ENCODE data around the gene COQ8B.

COQ8B gene

DNA sequence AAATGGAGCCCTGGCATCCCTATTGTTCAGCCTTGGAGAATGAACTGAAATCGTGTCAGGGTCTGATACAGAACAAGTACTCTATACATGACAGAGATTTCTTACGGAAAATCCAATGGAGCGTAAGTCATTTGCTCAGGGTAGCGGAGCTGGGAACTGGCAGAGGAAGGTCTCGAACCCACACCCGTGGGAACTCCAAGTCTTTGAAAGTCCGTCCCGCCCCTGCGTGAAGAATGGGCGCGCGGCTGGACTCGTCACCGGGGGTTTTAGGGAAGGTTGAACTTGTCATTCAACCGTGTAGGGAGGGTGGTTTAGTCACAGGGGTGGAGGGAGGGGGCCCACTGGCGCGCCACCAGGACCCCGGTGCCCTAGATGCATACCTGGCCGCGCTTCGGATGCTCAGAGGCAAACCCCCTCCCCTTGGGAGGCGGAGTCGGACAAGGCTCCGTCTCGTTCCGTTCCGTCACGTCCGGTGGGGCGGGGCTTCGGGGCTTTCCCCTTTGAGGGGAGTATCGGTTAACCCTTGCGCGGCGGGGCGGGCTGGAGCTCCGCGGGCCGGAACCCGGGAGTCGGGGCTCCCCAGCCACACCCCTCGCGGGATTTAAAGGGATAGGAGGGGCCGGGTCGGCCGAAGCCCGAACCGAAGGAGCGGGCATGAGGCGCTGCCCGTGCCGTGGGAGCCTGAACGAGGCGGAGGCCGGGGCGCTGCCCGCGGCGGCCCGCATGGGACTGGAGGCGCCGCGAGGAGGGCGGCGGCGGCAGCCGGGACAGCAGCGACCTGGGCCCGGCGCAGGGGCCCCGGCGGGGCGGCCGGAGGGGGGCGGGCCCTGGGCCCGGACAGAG lies at the start of gene COQ8B, which contains the start of gene ITPKC:
TSS of gene COQ8B (minus strand) at position 405 of the 843 bp plus-strand sequence. CDS start 2,254 bp downstream, outside the sequence.
TSS of gene ITPKC (plus strand) at position 631 of the 843 bp plus-strand sequence. CDS start at position 655, 24 bp downstream.
- peak; percentile 100 for DNase-seq

DNA sequence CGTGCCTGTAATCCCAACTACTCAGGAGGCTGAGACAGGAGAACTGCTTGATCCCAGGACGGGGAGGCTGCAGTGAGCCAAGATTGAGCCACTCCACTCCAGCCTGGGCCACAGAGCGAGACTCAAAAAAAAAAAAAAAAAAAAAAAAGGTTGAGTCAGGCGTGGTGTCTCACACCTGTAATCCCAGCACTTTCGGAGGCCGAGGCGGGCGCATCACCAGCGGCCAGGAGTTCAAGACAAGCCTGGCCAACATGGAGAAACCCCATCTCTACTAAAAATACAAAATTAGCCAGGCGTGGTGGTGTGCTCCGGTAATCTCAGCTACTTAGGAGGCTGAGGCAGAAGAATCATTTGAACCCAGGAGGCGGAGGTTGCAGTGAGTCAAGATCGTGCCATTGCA lies 49.7 kb upstream of the COQ8B start:
- peak in 1 of 2 experiments; percentile 30 for DNase-seq

DNA sequence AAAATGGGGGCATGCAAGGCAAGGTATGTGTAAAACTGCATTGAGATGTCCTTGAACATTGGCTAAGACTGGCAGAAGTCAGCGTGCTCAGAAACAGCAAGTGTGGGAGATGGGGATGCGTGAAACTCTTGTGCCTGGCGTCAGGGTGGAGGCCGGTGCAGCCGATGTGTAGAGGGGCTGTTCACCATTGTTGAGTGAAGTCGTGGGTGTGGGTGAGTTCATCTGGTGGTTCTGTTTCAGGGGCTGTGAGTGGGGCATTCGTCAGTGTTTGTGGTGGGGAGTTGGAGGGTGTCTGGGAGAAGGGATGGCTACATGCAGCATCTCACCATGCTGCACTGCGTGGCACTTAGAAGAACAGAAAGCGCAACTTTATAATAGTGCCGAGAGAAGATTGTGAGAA lies 47.3 kb upstream of the COQ8B start:
- peak; percentile 53 to 60 for DNase-seq

DNA sequence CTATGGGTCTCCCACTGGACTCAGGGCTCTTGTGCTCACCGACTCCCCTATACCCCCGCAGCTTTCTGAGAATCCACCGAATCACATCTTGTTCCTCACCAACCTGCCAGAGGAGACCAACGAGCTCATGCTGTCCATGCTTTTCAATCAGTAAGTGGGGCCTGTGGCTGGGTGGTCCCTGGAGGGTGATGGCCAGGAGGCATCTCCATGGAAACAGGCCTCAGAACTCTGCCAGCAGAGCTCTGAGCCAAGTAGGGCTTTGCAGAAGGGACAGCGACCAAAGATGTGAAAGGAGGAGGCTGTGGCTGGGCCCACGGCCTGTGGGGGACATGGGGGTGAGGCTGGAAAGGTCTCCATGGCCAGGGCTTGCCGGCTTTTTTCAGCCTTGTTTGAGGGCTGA lies 46.8 kb upstream of the COQ8B start:
- DNase-seq = peak in 1 of 2 experiments; percentile 26

DNA sequence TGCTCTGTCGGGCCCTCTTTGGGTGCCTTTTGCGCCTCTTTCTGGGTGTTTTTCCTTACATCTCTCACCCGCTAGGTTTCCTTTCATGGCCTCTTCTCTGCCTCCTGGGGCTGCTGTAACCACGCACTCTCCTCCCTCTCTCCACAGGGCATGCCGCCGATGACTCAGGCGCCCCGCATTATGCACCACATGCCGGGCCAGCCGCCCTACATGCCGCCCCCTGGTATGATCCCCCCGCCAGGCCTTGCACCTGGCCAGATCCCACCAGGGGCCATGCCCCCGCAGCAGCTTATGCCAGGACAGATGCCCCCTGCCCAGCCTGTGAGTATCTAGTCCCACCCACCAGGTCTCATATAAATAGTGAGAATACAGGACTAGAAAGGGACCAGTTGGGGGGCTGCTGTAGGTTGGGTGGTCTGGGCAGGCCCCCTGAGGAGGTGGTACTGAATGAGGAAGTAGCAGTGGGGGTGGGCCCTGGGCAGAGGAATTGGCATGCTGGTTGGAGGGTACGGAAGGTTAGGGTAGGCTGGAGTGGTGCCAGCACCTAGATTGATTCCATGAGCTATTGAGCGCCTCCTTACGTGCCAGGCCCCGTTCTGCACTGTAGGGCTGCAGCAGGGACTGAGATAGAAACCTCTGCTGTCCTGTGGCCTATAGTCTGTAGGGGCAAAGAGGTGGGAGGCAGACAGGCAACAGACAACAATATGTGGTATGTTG lies 46.2 kb upstream of the COQ8B start:
- peak in 1 of 2 experiments; percentile 42 for DNase-seq

DNA sequence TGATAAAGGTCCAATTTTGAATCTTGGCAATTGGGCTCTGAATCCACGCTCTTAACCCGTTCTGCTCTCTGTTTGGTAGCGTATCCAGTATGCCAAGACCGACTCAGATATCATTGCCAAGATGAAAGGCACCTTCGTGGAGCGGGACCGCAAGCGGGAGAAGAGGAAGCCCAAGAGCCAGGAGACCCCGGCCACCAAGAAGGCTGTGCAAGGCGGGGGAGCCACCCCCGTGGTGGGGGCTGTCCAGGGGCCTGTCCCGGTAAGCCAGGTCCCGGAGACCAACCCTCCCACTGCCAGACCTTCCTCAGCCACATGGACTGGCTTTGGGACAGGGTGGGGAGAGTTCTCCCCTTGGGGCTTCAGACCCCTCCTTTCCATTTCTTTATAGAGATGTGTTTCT lies 42.7 kb upstream of the COQ8B start:
- no peak for DNase-seq

DNA sequence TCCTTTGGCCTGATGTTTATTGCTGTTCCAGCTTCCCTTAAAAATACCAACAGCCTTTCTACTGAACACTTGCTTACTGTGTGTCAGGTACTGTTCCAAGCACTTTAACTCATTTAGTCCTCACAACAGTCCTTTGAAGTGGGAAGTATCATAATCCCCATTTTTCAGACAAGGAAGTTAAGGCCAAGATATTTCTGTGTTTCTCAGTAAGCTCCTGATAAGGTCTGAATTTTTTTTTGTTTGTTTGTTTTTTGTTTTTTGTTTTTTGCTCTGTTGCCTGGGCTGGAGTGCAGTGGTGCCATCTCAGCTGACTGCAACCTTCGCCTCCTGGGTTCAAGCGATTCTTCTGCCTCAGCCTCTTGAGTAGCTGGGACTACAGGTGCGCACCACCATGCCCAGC lies 41.8 kb upstream of the COQ8B start:
- no peak for DNase-seq

DNA sequence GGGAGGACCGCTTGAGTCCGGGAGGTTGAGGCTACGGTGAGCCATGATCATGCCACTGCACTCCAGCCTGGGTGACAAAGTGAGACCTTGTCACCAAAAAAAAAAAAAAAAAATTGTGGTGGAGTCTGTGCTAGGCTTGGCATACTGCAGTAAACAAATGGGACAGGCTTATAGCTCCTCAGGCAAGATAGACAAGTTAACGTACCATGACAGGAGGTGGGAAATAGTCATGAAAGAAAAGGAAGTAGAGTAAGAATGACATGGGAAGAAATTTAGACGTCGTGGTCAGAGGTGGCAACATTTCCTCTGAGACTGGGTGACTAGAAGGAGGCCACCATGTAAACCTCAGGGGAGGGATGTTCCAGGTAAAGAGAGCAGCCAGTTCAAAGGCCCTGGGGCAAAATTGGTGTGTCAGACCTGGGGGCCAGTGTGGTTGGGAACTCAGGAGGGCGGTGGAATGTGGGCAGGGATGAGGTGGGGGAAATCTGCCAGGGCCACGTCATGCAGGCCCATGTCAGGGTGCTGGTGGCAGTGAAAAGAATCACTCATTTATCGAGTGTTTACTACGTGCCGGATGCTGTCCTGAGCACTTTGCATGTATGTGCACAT lies 39.9 kb upstream of the COQ8B start:
- peak; percentile 63 to 77 for DNase-seq

DNA sequence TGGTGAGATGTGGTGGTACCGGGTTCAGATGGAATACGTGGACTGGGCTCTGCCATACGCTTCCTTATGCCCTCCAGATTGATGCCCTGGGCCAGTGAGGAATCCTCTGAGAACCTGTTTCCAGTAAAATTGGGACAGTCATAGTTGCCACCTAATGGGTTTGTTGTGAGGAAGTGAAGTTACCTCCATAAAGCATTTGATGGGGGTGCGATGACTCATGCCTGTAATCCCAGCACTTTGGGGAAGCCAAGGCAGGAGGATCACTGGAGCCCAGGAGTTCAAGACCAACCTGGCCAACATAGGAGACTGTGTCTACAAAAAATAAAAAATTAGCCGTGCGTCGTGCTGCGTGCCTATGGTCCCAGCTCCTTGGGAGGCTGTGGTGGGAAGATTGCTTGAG lies 39.1 kb upstream of the COQ8B start:
- DNase-seq = no peak

DNA sequence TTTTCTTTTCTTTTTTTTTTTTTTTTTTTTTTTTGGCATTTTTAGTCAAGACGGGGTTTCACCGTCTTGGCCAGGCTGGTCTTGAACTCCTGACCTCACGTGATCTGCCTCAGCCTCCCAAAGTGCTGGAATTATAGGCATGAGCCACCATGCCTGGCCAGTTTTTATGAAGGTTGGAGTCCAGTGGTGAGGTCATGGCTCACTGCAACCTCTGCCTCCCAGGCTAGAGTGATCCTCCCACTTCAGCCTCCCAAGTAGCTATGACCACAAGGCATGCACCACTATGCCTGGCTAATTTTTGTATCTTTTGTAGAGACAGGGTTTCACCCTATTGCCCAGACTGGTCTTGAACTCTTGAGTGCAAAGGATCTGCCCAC lies 38.5 kb upstream of the COQ8B start:
- no peak for DNase-seq

DNA sequence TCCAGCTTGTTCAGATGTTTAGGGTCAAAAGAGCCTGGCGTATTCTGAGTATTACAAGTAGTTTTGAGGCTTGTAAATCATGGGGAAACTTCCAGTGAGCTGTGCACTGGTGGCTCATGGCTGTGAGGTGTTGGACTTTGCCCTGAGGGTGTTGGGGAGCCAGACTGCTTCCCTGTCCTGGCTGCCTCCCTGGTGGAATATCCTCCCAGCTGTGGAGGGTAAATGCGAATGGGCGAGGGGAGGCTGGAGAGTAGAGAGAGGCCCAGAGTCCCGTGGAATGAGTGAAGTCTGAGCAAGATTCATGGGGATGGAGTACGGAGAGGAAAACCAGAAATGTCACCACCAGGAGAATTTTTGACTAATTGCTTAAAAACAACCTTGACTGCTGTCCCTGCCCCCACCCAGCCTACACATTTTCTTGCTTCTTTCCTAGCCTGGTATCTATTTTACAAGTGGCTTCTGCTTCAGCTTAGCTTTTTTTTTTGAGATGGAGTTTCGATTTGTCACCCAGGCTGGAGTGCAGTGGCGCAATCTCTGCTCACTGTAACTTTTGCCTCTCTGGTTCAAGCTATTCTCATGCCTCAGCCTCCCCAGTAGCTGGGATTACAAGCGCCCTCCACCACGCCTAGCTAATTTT lies 38.0 kb upstream of the COQ8B start:
- peak; percentile 79 to 82 for DNase-seq

DNA sequence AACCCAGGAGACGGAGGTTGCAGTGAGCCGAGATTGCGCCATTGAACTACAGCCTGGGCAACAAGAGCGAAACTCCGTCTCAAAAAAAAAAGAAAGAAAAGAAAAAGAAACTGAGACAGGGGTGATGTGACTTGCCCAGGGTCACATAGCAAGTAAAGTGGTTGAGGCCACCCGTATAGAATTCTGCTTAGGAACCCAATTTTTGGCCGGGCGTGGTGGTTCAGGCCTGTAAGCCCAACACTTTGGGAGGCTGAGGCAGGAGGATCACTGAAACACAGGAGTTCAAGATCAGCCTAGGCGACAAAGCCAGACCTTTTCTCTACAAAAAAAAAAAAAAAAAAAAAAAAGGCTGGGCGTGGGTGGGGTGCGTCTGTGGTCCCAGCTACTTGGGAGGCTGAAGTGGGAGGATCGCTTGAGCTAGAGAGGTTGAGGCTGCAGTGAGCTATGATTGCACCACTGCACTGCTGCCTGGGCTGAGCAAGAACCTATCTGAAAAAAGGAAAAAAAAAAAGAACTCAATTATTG lies 35.6 kb upstream of the COQ8B start:
- DNase-seq = peak; percentile 45 to 50

DNA sequence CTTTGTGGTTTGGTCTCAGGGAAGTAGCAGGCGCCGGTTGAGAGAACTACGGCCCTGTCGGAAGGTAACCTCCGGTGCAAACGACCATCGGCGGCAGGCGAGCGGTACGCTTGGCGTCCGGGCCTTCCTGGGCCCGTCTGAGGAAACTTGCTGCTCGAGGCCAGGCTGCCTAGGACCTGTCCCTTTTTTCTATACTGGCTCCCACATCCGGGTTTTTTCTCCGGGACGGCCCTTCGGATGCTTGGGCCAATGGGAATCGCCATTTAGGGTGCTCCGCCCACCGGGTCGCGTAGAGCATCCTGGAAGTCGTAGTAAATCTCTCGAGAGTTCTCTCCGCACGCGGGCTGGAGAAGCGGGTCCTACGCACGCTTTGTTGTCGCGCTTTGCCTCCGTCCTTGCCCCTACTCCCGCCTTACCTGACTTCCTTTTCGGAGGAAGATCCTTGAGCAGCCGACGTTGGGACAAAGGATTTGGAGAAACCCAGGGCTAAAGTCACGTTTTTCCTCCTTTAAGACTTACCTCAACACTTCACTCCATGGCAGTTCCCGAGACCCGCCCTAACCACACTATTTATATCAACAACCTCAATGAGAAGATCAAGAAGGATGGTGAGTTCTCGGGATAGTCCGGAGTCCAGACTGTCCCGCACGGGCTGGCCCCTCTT lies 34.3 kb upstream of the COQ8B start, which contains the start of gene SNRPA:
TSS of gene SNRPA (plus strand) at position 330 of the 664 bp plus-strand sequence. CDS start at position 536, 206 bp downstream.
- peak; percentile 97 to 98 for DNase-seq

DNA sequence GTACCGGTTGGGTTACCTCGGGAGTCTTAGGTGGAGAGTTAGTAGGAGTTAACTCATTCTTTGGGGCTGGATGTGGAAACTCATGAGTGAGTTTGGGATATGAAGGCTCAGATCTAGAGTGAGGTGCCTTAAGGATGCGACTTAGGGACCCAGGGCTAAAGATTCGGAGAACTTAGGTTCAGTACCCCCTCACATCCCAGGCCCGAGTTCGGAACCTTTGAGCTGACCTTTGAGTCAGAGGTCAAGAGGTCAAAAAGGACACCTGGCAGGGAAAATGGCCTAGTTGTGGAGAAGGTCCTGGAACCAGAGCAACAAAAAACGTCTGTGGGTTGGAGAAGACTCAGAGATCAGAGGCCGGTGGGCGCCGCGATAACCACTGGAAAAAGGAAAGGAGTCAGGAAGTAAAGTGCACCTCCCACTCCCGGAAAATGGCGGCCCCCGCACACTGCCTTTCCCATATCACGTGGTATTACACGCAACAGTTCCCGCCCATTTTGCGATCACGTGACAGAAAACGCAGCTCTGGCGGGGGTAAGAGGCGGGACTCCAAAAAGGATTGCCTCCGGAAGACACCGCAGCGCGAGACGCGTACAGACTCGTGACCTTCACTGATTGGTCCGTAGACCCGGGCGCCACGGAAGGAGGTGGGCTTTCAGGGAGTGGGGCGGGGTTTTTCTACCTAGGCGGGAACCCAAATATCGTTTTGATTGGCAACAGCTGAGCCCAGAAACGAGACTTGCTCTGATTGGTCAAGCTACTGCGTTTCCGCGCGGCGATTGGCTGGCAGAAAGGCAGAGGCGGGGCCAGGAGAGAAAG lies 33.6 kb upstream of the COQ8B start, which contains the start of gene ACTMAP:
TSS of gene ACTMAP (minus strand) at position 420 of the 816 bp plus-strand sequence. CDS start 674 bp downstream, outside the sequence.
- peak; percentile 99 for DNase-seq

DNA sequence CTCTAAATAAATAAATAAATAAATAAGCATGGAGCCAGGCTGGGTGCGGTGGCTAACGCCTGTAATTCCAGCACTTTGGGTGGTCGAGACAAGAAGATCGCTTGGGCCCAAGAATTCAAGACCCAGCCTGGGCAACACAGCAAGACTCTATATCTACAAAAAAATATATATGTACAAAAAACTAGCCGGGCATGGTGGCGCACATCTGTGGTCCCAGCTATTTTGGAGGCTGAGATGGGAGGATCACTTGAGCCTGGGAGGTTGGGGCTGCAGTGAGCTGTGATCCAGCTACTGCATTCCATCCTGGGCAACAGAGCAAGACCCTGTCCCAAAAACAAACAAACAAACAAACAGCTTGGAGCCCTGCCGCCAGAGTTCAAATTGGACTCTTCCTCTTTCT lies 30.9 kb upstream of the COQ8B start:
- no peak for DNase-seq

DNA sequence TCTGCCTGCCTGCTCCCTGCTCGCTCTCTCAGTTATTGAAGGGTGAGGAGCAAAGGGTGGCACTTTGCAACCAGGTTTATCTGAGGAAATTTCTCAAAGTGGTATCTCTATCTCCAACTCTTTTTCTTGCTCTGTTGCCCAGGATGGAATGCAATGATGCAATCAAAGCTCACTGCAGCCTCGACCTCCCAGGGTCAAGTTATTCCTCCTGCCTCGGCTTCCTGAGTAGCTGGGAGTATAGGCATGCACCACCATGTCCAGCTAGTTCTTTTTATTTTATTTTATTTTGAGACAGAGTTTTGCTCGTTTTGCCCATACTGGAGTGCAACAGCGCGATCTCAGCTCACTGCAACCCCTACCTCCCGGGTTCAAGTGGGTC lies 28.7 kb upstream of the COQ8B start:
- DNase-seq = no peak

DNA sequence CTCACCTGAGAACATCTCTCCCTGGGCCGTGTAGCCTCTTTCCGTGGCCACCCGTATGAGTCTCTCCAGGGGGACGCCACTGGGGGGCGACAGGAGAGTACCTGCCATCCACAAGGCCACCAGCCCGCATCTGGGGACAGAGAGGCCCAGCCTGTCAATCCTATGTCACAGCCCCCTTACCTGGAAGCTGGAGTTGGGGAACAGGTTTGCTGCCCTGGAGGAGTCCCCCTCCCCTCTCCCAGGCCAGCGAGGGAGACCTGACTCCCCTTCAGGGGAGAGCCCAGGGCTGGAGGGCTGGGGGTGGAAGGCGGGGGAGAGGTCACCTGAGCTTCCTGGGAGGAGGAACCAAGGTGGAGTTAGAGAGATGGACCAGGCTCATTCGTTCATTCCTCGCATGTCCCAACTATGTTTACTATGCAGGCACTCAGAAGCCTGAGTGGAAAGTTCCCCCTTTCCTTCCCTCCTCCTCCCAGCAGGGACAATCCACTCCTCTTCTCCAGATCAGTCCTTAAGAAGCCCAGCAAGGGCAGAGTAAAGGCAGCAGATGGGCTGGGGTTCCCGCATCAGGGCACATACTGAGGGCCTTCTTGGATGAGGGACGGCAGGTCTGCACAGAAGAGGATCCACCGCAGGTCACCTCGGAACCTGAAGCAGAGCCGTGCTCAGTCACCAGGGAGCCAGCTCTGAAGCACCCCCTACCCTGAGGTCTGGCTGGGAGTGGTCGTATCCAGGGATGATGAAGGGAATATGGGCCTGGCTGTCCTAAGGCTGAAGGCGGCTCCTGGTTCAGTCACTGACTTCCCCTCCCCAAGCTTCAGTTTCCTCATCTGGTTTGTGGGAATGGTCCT lies 28.1 kb upstream of the COQ8B start:
- DNase-seq = peak in 1 of 2 experiments; percentile 52

DNA sequence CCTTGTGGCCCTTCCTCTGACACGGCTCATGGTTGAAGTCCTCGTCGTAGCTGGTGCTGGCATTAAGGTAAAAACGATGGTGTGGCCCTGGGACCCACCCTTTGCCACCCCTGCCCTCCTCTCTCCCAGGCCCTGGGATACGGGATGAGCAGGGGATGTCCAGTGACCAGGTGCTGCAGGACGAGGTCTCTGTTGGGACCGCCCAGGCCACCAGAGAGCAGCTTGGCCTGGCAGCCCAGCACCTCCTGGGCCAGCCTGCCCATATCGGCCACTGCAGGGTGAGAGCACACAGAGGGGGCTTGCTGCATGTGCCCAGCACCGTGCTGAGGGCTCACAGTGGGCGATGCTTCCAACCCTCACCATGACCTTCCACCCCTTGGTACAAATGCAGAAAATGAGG lies 27.2 kb upstream of the COQ8B start:
- DNase-seq = no peak

DNA sequence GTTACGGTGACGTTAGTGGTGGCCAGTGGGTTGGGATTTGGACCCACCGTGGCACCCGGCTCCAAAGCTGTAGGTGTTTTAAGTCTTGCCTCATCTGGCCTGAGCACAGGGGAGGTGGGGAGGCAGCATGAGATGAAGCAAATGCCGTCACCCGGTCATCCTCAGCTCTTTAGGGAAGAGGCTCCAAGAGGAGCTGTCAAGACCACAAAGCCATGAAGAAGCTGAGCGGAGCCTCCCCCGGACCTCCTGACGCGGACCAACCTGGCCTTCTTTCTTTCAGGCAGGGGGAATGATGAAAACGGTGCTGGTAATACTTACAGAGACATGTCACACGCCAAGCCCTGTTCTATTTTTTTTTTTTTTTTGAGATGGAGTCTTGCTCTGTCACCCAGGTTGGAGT lies 26.2 kb upstream of the COQ8B start:
- DNase-seq = no peak

DNA sequence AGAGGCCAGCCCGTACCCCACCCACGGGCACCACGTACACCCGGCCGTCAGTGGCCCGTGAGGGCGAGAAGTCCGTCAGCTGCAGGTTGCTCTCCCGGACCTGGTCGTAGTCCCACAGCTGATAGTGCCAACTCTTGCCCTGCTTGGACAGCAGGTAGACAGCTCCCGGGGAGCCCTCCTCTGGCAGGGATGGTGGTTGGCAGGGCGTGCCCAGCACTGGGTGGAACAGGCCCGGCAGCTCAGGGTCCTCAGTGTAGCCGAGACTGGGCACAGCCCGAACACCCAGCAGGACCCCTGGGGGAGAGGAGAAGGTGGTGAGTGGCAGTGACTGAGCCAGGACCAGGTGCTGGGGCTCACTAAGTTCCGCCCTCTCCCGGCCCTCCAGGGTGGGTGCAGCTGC lies 25.8 kb upstream of the COQ8B start:
- no peak for DNase-seq

All from activated T-cell treated with anti-CD3 and anti-CD28 coated beads, Interleukin-2, amount 50 U/mL, for 48 hours (primary cell).